ENCODE measurements around the gene PFKFB4. TPM values are rescaled to one million over a fixed set of nuclear protein-coding genes. Genes with fewer than 3 reads are reported as not detected.
A peak's percentile ranks its signal among the peaks of the same experiment; 100 is the strongest.
"Not testable (repeated sequence)": the region's sequence is repeated elsewhere in the genome, so short reads cannot be mapped to it uniquely, and the experiment has no call there.

Gene PFKFB4
- total and polyA plus RNA-seq, 10 donors = 2.0 to 43.1 (median 19.4) TPM

DNA sequence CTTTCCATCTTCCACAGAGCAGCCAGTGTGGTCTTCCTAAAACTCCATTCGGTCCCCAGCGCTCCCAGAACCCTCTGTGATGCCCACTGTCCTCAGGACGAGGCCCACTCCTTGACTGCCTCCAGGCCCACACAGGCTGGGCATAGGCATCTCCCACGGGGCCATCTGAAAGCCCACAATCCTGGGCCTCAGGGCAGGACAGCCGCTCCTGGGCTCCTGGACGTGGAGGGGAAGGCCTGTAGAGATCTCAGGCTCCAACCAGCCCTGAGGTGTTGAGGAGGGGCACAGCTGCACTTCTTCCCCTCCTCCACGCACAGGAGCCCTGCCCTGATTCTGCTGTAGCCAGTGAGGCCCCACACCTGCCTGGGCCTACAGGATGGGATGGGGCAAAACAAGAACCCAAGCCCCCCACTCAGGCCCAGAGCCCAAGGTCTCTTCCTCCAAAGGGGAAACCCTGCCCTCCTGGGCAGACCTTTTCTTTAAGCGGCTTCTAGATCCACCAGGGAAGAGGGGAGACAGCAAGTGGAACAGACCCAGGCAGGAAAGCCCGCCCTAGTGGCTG lies 78.6 kb downstream of the PFKFB4 start:
- H3K27me3 ChIP-seq (replicated peaks in 1 of 7) = no peaks in the 10 kb centered on the region
- H3K27ac ChIP-seq = peak overlapping the region; percentile 41 to 99 (median 83)
- H3K4me3 ChIP-seq = peak overlapping the region in 3 of 8 donors; percentile 17 to 64 (median 29)
- intact Hi-C loops (cut with DNase I; ENCODE audit: low total_unique reads) = no loop called here
- no peak for DNase-seq
- H3K36me3 ChIP-seq = peaks cover 0 to 57% (median 0%) of the 10 kb centered on the region in 6 donors
- peaks cover 15 to 78% (median 51%) of the 10 kb centered on the region in 6 donors for H3K4me1 ChIP-seq
- H3K9me3 ChIP-seq = no peaks in the 10 kb centered on the region
- WGBS, 5 donors = 83 to 93% (median 88%) methylated on average over 8 to 9 of the region's 9 CpGs
- TF ChIP-seq POLR2AphosphoS5 (IDR thresholded peaks at IDR 0.05) = no peak

DNA sequence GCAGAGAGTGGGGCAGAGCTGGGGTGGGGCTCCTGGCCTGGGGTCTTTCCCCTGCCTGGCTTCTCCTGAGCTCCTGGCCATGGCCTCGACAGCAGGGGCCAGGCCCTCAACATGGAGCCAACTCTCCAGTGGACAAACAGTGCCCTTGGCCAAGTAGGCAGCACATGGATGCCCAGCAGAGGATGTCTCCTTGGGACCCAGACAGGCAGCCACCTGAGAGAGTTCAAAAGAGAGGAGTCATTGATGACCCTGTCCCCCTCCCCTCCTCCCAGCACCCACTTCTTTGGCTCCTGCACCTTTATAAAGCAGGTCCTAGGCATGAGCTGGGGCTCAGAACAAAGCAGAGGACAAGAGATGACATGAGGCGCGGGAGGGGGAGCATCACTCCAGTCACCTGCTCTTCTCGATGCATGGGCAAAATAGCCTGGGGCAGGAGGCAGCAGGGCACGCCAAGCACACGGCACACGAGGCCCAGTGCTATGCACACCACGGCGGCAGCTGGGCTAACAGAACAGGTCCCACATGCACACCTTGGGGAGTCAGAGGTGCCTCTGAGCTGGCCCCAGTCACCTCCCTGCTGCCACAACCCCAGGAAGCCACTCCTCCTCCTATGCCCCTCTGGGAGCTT lies 80.1 kb downstream of the PFKFB4 start:
- Histone ChIP-seq H3K4me3 (no peak overlapping the region), H3K36me3 (peaks cover 0 to 57% (median 0%) of the 10 kb centered on the region in 6 donors), H3K27ac (peak overlapping the region in 5 of 8 donors; percentile 41 to 99 (median 92)), H3K9me3 (no peaks in the 10 kb centered on the region), H3K27me3 (replicated peaks in 1 of 7) (no peaks in the 10 kb centered on the region), H3K4me1 (peaks cover 19 to 88% (median 62%) of the 10 kb centered on the region in 6 donors)
- peak; percentile 73 for DNase-seq
- WGBS, 5 donors = 84 to 88% (median 88%) methylated on average over 9 of the region's 9 CpGs
- TF ChIP-seq POLR2AphosphoS5 (IDR thresholded peaks at IDR 0.05) (peak in 1 of 3 donors; percentile 47), POLR2A (IDR thresholded peaks at IDR 0.05) (no peak)
- intact Hi-C loops (cut with DNase I; ENCODE audit: low total_unique reads) = no loop called here

DNA sequence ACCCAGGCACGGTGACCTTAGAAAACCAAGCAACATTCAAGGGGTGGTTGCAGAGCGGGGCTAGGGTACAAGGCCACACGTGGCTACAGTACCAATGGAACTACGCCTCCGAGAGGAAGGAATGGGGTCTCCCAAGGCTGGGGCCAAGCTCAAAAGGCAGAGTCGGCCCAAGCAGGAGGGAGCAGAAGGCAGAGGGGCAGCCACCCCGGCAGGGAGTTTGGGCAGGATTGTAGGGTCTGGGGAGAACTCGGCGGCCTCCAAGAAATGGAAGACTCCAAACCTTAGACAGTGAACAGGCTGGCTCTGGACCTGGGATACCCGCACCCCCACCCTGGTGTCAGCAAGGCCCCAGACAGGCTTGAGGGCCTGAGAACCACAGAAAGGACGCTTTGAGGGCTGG lies 81.4 kb downstream of the PFKFB4 start:
- Histone ChIP-seq H3K9me3 (no peaks in the 10 kb centered on the region), H3K4me3 (no peak overlapping the region), H3K27ac (peak overlapping the region; percentile 19 to 99 (median 92)), H3K27me3 (replicated peaks in 1 of 7) (no peaks in the 10 kb centered on the region), H3K36me3 (peaks cover 0 to 59% (median 1%) of the 10 kb centered on the region in 6 donors), H3K4me1 (peaks cover 30 to 95% (median 75%) of the 10 kb centered on the region in 6 donors)
- 81 to 95% (median 91%) methylated on average over 9 to 11 of the region's 11 CpGs for WGBS, 5 donors
- TF ChIP-seq, protein P1, sequence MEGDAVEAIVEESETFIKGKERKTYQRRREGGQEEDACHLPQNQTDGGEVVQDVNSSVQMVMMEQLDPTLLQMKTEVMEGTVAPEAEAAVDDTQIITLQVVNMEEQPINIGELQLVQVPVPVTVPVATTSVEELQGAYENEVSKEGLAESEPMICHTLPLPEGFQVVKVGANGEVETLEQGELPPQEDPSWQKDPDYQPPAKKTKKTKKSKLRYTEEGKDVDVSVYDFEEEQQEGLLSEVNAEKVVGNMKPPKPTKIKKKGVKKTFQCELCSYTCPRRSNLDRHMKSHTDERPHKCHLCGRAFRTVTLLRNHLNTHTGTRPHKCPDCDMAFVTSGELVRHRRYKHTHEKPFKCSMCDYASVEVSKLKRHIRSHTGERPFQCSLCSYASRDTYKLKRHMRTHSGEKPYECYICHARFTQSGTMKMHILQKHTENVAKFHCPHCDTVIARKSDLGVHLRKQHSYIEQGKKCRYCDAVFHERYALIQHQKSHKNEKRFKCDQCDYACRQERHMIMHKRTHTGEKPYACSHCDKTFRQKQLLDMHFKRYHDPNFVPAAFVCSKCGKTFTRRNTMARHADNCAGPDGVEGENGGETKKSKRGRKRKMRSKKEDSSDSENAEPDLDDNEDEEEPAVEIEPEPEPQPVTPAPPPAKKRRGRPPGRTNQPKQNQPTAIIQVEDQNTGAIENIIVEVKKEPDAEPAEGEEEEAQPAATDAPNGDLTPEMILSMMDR (IDR thresholded peaks at IDR 0.05 in 8 of 11, conservative IDR thresholded peaks at IDR 0.05 in 3 of 11) = no peak
- peak in 1 of 3 donors; percentile 6 for TF ChIP-seq POLR2AphosphoS5 (IDR thresholded peaks at IDR 0.05)
- no peak for TF ChIP-seq POLR2A (IDR thresholded peaks at IDR 0.05)
- peak; percentile 71 for DNase-seq
- intact Hi-C loops (cut with DNase I; ENCODE audit: low total_unique reads) = no loop called here

DNA sequence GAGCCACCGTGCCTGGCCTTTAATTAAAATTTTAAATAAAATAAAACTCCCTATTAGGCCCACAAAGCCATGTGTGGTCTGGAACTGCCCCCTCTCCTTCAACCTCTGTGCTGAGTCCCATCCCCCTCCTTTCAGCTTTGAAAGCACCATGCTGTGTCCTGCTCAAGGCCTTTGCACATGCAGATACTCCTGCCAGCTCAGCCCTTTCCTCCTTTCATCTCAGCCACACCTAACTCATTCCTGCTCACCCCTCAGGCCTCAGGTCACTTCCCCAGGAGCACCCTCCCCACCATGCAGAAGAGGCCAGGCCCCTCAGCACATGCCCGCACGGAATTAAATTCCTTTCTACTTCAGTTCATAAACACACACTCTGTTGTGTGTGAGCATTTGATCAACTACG lies 82.0 kb downstream of the PFKFB4 start:
- no peak for TF ChIP-seq POLR2A (IDR thresholded peaks at IDR 0.05)
- TF ChIP-seq, protein P1 (IDR thresholded peaks at IDR 0.05 in 8 of 11, conservative IDR thresholded peaks at IDR 0.05 in 3 of 11) = no peak
- no peak for TF ChIP-seq POLR2AphosphoS5 (IDR thresholded peaks at IDR 0.05)
- Histone ChIP-seq H3K27me3 (replicated peaks in 1 of 7) (no peaks in the 10 kb centered on the region), H3K4me3 (no peak overlapping the region), H3K4me1 (peaks cover 36 to 95% (median 77%) of the 10 kb centered on the region in 6 donors), H3K36me3 (peaks cover 0 to 63% (median 4%) of the 10 kb centered on the region in 6 donors), H3K9me3 (no peaks in the 10 kb centered on the region), H3K27ac (peak overlapping the region; percentile 19 to 99 (median 92))
- 69 to 81% (median 77%) methylated on average over 4 of the region's 4 CpGs for WGBS, 5 donors
- peak; percentile 47 for DNase-seq
- intact Hi-C loops (cut with DNase I; ENCODE audit: low total_unique reads) = no loop called here

DNA sequence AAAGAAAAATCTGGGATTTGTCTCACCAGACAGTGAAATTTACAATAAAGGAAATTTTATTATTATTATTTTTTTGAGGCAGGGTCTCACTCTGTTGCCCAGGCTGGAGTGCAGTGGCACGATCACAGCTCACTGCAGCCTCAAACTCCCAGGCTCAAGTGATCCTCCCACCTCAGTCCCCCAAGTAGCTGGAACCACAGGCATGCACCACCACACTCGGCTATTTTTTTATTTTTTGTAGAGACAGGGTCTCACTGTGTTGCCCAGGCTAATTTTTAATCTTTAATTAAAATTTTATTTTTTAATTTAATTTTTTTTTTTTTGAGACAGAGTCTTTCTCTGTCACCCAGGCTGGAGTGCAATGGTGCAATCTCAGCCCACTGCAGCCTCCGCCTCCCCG lies 82.6 kb downstream of the PFKFB4 start:
- peak; percentile 12 for DNase-seq
- intact Hi-C loops (cut with DNase I; ENCODE audit: low total_unique reads); H3K9me3 ChIP-seq; H3K27me3 ChIP-seq (replicated peaks in 1 of 7); H3K4me3 ChIP-seq: not testable (repeated sequence)
- peaks cover 0 to 63% (median 10%) of the 10 kb centered on the region in 6 donors for H3K36me3 ChIP-seq
- H3K27ac ChIP-seq = peak overlapping the region; percentile 87 to 99 (median 95)
- 91 to 95% (median 93%) methylated on average over 4 of the region's 4 CpGs for WGBS, 5 donors
- peaks cover 42 to 95% (median 77%) of the 10 kb centered on the region in 6 donors for H3K4me1 ChIP-seq

Data from spleen (tissue), 11 donors.